SU-DHL-6 (cell line): Measurements from ENCODE around the gene SIDT2.

Experiments
- CTCF ChIP-seq: fragments of 200-600 bp; sonication (generic); IDR thresholded peaks from one replicate; pipeline ENCODE4 v1.5.1; 2017; ENCODE audit warnings: antibody characterized with exemption, mild to moderate bottlenecking, low read length, moderate library complexity; ENCODE audit not compliant: insufficient read depth, poor library complexity, severe bottlenecking
- EZH2phosphoT487 ChIP-seq: fragments of 200-600 bp; sonication (generic), shearing (Covaris generic); conservative IDR thresholded peaks from 2 replicates; pipeline ENCODE4 v1.6.1; 2018; ENCODE audit warnings: mild to moderate bottlenecking, antibody characterized with exemption, low read length, moderate library complexity, mixed read lengths

- TF ChIP-seq CTCF (no peak), EZH2phosphoT487 (no peak)
These were observed 26.5 kb upstream of the SIDT2 start for GRCh38 chr11:117152066-117152465.
